ENCODE results near the gene TNFRSF6B. TPM values are rescaled to one million over a fixed set of nuclear protein-coding genes. Genes with fewer than 3 reads are reported as not detected.

Gene TNFRSF6B
- total RNA-seq, 1 donor from 2014 or later = 0.27 TPM

GRCh38 chr20:63688228-63689045 lies 8.0 kb upstream of the TNFRSF6B start:
- no peaks in the 10 kb centered on the region for H3K27me3 ChIP-seq (ENCODE audit: low read depth)
- H3K27ac ChIP-seq (replicated peaks) = peak overlapping the region; percentile 96

GRCh38 chr20:63689046-63690002 lies 7.1 kb upstream of the TNFRSF6B start:
- DNase-seq = no peak

More at GRCh38 chr20:63688228-63689045, 8.0 kb upstream of the TNFRSF6B start:
- intact Hi-C loops (cut with micrococcal nuclease) = no loop called here
- TF ChIP-seq, protein P1, sequence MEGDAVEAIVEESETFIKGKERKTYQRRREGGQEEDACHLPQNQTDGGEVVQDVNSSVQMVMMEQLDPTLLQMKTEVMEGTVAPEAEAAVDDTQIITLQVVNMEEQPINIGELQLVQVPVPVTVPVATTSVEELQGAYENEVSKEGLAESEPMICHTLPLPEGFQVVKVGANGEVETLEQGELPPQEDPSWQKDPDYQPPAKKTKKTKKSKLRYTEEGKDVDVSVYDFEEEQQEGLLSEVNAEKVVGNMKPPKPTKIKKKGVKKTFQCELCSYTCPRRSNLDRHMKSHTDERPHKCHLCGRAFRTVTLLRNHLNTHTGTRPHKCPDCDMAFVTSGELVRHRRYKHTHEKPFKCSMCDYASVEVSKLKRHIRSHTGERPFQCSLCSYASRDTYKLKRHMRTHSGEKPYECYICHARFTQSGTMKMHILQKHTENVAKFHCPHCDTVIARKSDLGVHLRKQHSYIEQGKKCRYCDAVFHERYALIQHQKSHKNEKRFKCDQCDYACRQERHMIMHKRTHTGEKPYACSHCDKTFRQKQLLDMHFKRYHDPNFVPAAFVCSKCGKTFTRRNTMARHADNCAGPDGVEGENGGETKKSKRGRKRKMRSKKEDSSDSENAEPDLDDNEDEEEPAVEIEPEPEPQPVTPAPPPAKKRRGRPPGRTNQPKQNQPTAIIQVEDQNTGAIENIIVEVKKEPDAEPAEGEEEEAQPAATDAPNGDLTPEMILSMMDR (IDR thresholded peaks at IDR 0.05; ENCODE audit: borderline replicate concordance) = no peak
- no peaks in the 10 kb centered on the region for H3K36me3 ChIP-seq
- H3K4me1 ChIP-seq = peaks cover 59% of the 10 kb centered on the region
- no peak for DNase-seq
- H3K4me3 ChIP-seq = no peak overlapping the region
- H3K9me3 ChIP-seq (replicated peaks) = no peaks in the 10 kb centered on the region

GRCh38 chr20:63690003-63690897 lies 6.2 kb upstream of the TNFRSF6B start:
- peaks cover 9% of the 10 kb centered on the region for H3K36me3 ChIP-seq
- peaks cover 60% of the 10 kb centered on the region for H3K4me1 ChIP-seq
- H3K4me3 ChIP-seq = no peak overlapping the region
- no peak for DNase-seq
- no peak overlapping the region for H3K27ac ChIP-seq (replicated peaks)
- H3K9me3 ChIP-seq (replicated peaks) = no peaks in the 10 kb centered on the region
- TF ChIP-seq, protein P1 (IDR thresholded peaks at IDR 0.05; ENCODE audit: borderline replicate concordance) = no peak
- intact Hi-C loops (cut with micrococcal nuclease) = no loop called here
- no peaks in the 10 kb centered on the region for H3K27me3 ChIP-seq (ENCODE audit: low read depth)

More at GRCh38 chr20:63689046-63690002, 7.1 kb upstream of the TNFRSF6B start:
- Histone ChIP-seq H3K4me3 (no peak overlapping the region), H3K27ac (replicated peaks) (peak overlapping the region; percentile 96), H3K9me3 (replicated peaks) (no peaks in the 10 kb centered on the region), H3K4me1 (peaks cover 58% of the 10 kb centered on the region), H3K36me3 (peaks cover 2% of the 10 kb centered on the region), H3K27me3 (ENCODE audit: low read depth) (no peaks in the 10 kb centered on the region)
- intact Hi-C loops (cut with micrococcal nuclease) = no loop called here
- TF ChIP-seq, protein P1 (IDR thresholded peaks at IDR 0.05; ENCODE audit: borderline replicate concordance) = no peak

DNA sequence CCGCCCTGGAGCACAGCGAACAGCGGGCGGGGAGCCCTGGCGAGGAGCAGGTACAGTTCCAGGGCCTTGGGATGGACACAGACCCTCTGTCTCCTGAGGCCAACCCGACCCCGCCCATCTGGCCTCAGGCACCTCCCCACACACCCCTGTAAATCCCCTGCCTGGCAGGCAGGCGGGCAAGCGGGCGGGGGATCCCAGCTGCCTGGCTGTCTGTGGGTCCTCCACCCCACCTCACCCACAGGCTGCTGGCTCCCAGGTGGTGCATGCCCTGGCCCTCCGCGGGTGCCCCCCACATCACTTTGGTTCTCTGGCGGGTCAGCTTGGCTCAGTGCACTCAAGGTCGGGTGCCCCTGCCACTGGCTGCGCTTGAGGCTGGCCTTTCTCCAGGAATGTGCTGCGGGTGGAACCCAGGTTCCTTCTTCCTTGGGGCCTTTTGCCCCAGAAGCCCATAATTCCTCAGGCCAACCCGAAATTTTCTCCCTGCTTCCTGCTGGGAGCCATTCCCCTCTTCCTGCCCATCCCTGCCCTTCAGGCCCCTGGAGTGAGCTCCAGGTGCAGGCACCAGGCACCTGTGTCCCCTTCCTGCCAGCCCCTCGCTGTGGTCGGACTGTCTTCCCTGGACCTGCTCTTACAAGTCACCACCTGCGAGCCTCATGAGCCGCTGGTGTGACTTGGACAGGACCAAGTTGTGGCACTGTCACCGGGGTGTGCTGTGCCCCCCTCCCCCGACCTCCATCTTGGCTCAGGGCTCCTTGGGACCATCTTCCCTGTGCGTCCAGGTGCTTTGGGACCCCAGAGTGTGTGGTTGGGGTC lies 5.3 kb upstream of the TNFRSF6B start:
- DNase-seq = no peak
- Histone ChIP-seq H3K27me3 (ENCODE audit: low read depth) (no peaks in the 10 kb centered on the region), H3K9me3 (replicated peaks) (no peaks in the 10 kb centered on the region), H3K4me1 (peaks cover 60% of the 10 kb centered on the region), H3K27ac (replicated peaks) (no peak overlapping the region), H3K36me3 (peaks cover 9% of the 10 kb centered on the region), H3K4me3 (no peak overlapping the region)
- TF ChIP-seq, protein P1 (IDR thresholded peaks at IDR 0.05; ENCODE audit: borderline replicate concordance) = no peak
- intact Hi-C loops (cut with micrococcal nuclease) = no loop called here
